Fibroblast of lung (primary cell): ENCODE measurements around the gene NRGN. TPM values are rescaled to one million over a fixed set of nuclear protein-coding genes. Genes with fewer than 3 reads are reported as not detected.

ENCODE experiments used
- DNase-seq, 2 donors: peaks; one replicate each; pipeline versions ENCODE4 v3.0.0 to v3.0.0-alpha.2; 2010; ENCODE audit warnings: low read depth in 2 of 2
- H2AFZ ChIP-seq: 2 replicates; pipeline ENCODE4 v1.5.1; 2012; ENCODE audit warnings: low read length, control low read depth, inconsistent platforms
- H3K27ac ChIP-seq: 2 replicates; pipeline ENCODE4 v1.5.1; 2011; ENCODE audit warnings: low read length, control low read depth; ENCODE audit not compliant: insufficient read depth
- H3K27me3 ChIP-seq: 2 replicates; pipeline ENCODE4 v1.5.1; 2011; ENCODE audit warnings: mild to moderate bottlenecking, low read length; ENCODE audit not compliant: control insufficient read depth, insufficient read depth
- H3K36me3 ChIP-seq: 2 replicates; pipeline ENCODE4 v1.5.1; 2011; ENCODE audit warnings: low read length; ENCODE audit not compliant: control insufficient read depth, insufficient read depth
- H3K4me1 ChIP-seq: 2 replicates; pipeline ENCODE4 v1.5.1; 2011; ENCODE audit warnings: low read length; ENCODE audit not compliant: control insufficient read depth, insufficient read depth; ENCODE audit errors: extremely low read depth
- H3K4me2 ChIP-seq: 2 replicates; pipeline ENCODE4 v1.5.1; 2011; ENCODE audit warnings: low read length, control low read depth; ENCODE audit not compliant: insufficient read depth; ENCODE audit errors: extremely low read depth
- H3K4me3 ChIP-seq, 4 experiments: fragments of 200-600 bp in 1 of 4; sonication (generic) in 1 of 4; replicated peaks in 1 of 4; 2 replicates each; pipeline ENCODE4 v1.5.1; 2011 to 2016; ENCODE audit warnings: low read length in 4 of 4, low read depth in 3 of 4, mild to moderate bottlenecking in 3 of 4, control low read depth in 2 of 4, inconsistent platforms in 1 of 4, mixed read lengths in 1 of 4; ENCODE audit not compliant: insufficient read depth in 1 of 4; ENCODE audit errors: control extremely low read depth in 1 of 4
- H3K79me2 ChIP-seq: 2 replicates; pipeline ENCODE4 v1.5.1; 2012; ENCODE audit warnings: mild to moderate bottlenecking, low read length, inconsistent platforms; ENCODE audit not compliant: control insufficient read depth, insufficient read depth
- H3K9ac ChIP-seq: 2 replicates; pipeline ENCODE4 v1.5.1; 2011; ENCODE audit warnings: mild to moderate bottlenecking, low read length, control low read depth; ENCODE audit not compliant: insufficient read depth
- H3K9me3 ChIP-seq: 2 replicates; pipeline ENCODE4 v1.5.1; 2012; ENCODE audit warnings: low read depth, low read length; ENCODE audit not compliant: control insufficient read depth, insufficient read depth
- H4K20me1 ChIP-seq: 2 replicates; pipeline ENCODE4 v1.5.1; 2011; ENCODE audit warnings: low read length; ENCODE audit not compliant: control insufficient read depth, insufficient read depth; ENCODE audit errors: extremely low read depth
- EZH2 ChIP-seq: IDR thresholded peaks from 2 replicates; pipeline ENCODE4 v1.5.1; 2012; ENCODE audit warnings: low read length, control low read depth, mild to moderate bottlenecking; ENCODE audit errors: missing control alignments
- polyA plus RNA-seq, 2 donors: library from polyadenylated mRNA; depleted of rRNA in 1 of 2; stranded (reverse) in 1 of 2; unstranded in 1 of 2; fragments of >200 nt; gene quantifications; 2 replicates each; pipeline ENCODE4 v1.2.1, GENCODE V29; 2011 to 2012; ENCODE audit warnings: missing spikeins in 1 of 2
- total RNA-seq: library from RNA; depleted of rRNA; stranded (reverse); fragments of >200 nt; gene quantifications from 2 replicates; pipeline ENCODE4 v1.2.1, GENCODE V29; 2014
- TF ChIP-seq, protein P1 (sequence below), 2 donors: IDR thresholded peaks in 1 of 2; conservative IDR thresholded peaks in 1 of 2; 1 replicate in 1 of 2; 2 replicates in 1 of 2; pipeline ENCODE4 v1.5.1; 2011 to 2012; ENCODE audit warnings: low read length in 2 of 2, control low read depth in 1 of 2, inconsistent platforms in 1 of 2, low read depth in 1 of 2, mild to moderate bottlenecking in 1 of 2

Gene NRGN
- total and polyA plus RNA-seq, 2 donors (not counting 1 experiment from before 2014, with no cell fraction given) = 0.17 to 4.9 TPM

DNA sequence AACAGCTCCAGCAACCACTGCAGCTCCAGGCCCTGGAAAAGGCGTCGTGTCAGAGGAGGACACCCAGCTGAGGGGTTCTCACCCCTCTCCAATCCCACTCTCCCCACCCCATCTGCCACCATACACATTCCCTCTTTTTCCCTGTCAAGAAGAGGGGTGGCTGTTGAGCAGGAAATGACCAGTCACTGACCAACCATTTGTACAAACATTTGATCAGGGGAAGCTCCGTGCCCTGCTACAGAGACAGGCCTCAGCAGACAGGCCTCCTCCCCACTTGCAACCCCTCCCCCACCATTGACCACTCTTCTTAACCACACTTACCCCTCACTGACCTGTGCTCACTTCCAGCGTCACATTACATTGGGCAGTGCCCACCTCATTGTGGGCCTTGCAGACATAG lies 14.6 kb downstream of the NRGN start:
- no peak overlapping the region for H3K4me3 ChIP-seq
- no peak overlapping the region for H3K9ac ChIP-seq
- peaks cover 14% of the 10 kb centered on the region for H3K4me1 ChIP-seq
- no peaks in the 10 kb centered on the region for H3K9me3 ChIP-seq
- no peaks in the 10 kb centered on the region for H3K79me2 ChIP-seq
- H3K4me2 ChIP-seq = no peak overlapping the region
- no peaks in the 10 kb centered on the region for H4K20me1 ChIP-seq
- DNase-seq = peak in 1 of 2 donors; percentile 15
- H3K36me3 ChIP-seq = no peaks in the 10 kb centered on the region
- TF ChIP-seq, protein P1, sequence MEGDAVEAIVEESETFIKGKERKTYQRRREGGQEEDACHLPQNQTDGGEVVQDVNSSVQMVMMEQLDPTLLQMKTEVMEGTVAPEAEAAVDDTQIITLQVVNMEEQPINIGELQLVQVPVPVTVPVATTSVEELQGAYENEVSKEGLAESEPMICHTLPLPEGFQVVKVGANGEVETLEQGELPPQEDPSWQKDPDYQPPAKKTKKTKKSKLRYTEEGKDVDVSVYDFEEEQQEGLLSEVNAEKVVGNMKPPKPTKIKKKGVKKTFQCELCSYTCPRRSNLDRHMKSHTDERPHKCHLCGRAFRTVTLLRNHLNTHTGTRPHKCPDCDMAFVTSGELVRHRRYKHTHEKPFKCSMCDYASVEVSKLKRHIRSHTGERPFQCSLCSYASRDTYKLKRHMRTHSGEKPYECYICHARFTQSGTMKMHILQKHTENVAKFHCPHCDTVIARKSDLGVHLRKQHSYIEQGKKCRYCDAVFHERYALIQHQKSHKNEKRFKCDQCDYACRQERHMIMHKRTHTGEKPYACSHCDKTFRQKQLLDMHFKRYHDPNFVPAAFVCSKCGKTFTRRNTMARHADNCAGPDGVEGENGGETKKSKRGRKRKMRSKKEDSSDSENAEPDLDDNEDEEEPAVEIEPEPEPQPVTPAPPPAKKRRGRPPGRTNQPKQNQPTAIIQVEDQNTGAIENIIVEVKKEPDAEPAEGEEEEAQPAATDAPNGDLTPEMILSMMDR (conservative IDR thresholded peaks at IDR 0.05 in 1 of 2, IDR thresholded peaks at IDR 0.05 in 1 of 2; ENCODE audit: low read depth in 1 of 2, low read length in 2 of 2) = no peak
- no peak for TF ChIP-seq EZH2
- H2AFZ ChIP-seq = peak overlapping the region; percentile 47
- peak overlapping the region; percentile 43 for H3K27ac ChIP-seq
- peaks cover 5% of the 10 kb centered on the region for H3K27me3 ChIP-seq

DNA sequence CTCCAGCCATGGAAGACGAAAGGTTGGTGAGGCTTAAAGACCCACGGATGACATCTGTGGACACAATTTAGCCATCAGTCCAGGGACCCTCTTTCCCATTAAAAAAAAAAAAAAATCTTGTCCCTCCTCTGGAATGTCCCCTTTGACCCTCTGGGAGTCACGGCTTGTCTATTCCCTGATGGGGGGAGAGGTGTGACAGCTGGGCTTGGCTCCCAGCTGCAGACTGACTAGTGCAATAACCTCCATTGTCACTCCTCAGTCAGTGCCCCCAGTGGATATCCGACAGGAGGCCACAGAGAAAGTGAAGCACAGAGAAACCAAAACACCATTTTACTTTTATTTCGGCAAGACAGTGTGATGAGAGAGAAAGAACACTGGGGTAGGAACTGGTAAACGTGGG lies 15.0 kb downstream of the NRGN start:
- no peak overlapping the region for H3K27ac ChIP-seq
- H3K27me3 ChIP-seq = peaks cover 8% of the 10 kb centered on the region
- no peak overlapping the region for H2AFZ ChIP-seq
- H4K20me1 ChIP-seq = no peaks in the 10 kb centered on the region
- no peaks in the 10 kb centered on the region for H3K9me3 ChIP-seq
- peaks cover 14% of the 10 kb centered on the region for H3K4me1 ChIP-seq
- H3K4me2 ChIP-seq = no peak overlapping the region
- no peaks in the 10 kb centered on the region for H3K79me2 ChIP-seq
- no peak for DNase-seq
- no peak for TF ChIP-seq EZH2
- H3K4me3 ChIP-seq = no peak overlapping the region
- H3K36me3 ChIP-seq = no peaks in the 10 kb centered on the region
- H3K9ac ChIP-seq = no peak overlapping the region

DNA sequence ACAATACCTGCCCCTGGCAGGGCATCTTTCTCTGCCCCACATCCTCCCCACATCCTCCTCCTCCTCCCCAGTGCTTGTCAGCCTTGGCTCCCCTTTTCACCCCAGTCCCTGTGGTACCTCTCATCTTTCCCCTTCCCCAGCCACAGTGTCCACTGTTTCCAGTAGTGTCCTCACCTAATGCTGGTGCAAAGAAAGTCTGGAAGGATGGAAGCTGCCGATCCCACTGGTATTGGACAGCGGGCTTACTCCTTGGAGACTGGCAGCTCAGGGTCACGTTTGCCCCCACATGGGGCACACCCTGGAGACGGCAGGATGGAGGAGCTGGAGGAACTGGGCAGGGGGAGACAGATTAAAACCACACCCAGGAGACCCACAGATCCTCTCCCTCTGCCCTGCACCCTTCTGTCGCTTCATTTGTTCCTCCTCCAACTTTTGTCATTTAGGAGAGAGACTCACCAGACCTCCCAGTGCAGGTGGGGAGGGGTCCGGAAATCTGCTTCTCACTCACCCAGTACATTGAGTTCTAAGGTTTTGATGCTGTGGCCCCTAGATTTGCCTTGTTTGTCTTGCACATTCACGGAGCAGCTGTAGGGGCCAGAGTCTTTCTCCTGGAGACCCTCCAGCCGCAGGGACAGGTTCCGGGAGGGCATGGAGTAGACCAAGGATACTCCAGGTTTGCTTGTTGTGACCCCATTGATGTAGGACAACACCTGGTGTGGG lies 16.5 kb downstream of the NRGN start:
- Histone ChIP-seq H3K79me2 (no peaks in the 10 kb centered on the region), H3K4me2 (no peak overlapping the region), H2AFZ (no peak overlapping the region), H3K4me3 (no peak overlapping the region), H3K36me3 (no peaks in the 10 kb centered on the region), H3K9ac (no peak overlapping the region), H3K27ac (no peak overlapping the region), H4K20me1 (no peaks in the 10 kb centered on the region), H3K27me3 (peaks cover 6% of the 10 kb centered on the region), H3K9me3 (no peaks in the 10 kb centered on the region), H3K4me1 (peaks cover 17% of the 10 kb centered on the region)
- no peak for TF ChIP-seq EZH2
- TF ChIP-seq, protein P1 (conservative IDR thresholded peaks at IDR 0.05 in 1 of 2, IDR thresholded peaks at IDR 0.05 in 1 of 2; ENCODE audit: low read depth in 1 of 2, low read length in 2 of 2) = no peak
- no peak for DNase-seq
